NCI-H128 (cell line): ENCODE data around the gene FCER2.

Experiments used
- DNase-seq: peaks from one replicate; lab custom pipeline; 2025; ENCODE audit not compliant: unreplicated experiment; lab: John Stamatoyannopoulos, UW

FCER2 gene

DNA sequence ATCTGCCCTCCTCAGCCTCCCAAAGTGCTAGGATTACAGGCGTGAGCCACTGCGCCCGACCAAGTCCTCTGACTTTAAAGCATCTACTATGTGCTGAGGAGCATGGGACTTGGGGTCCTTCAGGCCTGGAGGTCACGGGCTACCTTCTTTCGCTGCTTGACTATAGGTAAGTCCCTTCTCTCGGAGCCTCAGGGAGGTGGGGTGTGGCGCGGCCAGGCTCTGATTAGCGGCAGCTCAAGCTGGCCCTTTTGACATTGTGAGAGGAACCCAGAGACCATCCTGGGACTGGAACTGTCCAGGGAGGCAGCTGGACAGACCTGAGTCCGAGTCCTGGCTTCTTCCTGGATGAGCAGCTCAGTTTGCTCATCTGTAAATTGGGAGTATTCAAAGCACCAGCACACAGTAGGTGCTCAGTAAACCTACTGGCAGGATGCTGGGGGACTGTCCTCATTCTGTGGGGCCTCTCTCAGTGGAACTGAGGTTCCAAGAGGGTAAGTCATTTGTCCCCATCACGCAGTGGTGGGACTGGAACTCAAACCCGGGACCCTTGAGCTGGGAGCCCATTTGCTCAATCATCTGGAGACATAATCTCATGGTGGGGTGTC is 780 bp downstream of the FCER2 start:
- no peak for DNase-seq

DNA sequence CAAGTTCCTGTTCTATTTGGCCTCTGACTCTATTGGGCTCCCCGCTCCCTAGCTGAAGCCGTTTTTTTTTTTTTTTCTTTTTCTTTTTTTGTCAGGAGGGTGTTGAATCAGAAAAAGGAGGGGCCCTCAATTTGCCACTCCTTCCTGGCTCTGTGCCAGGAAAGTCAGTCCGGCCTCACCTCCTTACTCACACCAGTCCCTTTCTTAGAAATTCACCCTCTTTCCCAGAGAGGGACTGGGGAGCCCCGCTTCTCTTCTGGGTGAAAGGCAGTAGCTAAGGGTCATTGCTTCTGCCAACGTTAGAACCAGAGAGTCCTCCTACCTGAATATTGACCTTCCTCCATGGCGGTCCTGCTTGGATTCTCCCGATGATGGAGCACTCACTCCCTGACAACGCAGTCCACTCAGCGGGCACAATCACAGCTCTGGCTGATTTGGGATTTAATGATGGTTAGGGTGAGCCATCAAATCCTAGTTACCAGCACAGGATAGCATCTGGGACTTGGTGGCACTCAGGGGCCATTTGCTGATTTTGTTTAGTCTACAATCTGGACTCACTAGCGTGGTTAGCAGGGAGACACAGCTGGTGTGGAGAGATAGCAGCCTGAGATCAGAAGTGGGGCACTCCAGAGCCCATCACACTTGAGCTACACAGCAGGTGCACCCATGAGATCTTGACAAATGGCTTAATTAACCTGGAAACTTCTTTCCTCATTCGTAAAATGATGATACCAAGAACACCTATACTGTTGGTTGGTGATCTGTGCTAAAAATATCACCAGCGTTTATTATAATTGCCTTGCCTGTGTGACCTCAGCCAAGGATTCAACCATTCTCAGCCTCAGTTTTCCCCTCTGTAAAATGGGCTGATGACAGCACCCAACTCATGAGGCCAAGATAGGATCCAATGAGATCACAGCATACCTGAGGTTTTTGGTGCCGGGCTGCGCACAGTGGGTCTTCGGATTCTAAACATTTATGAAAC is 2.2 kb downstream of the FCER2 start:
- DNase-seq: no peak

DNA sequence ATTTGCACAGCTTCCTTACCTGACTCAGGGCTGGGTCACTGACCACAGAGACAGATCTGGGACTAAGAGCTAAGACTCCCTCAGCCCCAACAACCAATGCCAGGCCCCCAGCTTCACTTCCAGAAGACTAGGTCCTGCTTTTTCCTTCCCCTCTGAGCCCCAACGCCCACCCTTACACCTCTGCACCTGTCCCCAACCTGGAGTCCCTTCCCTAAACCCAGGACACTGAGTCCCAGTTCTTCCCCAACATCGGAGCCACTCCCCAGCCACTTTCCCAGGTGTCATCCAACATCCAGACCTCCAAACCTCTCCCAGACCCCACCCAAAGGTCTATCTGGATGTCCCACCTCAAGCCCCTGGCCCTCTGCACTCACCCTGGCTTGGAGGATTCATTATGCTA is 2.9 kb downstream of the FCER2 start:
- no peak for DNase-seq

DNA sequence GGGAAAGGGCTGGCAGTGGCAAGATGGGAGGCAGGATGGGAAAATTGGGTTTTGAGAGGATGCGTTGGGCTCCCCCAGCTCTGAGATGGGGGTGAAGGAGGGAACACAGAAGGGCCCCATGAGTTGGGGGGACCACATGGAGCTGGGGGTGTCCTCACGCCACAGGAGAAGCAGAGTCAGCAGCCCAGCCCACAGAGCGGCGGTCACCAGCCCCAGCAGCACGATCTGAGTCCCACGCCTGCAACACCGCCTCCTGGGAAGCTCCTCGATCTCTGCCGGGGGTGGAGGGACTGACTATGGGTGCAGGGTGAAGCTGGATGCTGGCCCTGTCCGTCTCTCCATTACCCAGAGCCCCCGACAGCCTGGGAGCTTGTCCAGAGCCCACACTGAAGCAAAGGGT is 3.3 kb downstream of the FCER2 start:
- no peak for DNase-seq

DNA sequence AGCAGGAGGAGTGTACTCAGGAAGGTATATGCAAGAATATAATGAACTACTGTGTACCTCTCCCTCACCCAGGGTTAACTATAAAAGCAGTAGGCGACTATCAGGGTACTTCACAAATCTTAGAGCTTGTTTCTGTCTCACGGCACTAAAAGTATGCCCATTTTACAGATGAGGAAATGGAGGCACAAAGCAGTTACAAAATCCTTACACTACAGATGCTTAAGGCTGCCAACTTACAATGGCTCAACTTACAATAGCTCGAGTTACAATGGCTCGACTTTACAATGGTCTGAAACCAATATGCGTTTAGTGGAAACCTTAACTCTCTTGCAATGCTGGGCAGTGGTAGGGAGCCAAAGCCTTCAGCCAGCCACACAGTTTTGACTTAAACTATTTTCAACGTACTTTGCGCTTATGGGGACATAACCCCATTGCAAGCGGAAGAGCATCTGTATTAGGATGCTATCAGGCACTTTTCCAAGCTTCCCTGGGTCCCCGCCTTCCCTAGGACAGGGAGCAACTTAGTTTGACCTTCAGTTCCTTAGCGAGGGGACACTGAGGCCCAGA is 4.1 kb downstream of the FCER2 start:
- no peak for DNase-seq

DNA sequence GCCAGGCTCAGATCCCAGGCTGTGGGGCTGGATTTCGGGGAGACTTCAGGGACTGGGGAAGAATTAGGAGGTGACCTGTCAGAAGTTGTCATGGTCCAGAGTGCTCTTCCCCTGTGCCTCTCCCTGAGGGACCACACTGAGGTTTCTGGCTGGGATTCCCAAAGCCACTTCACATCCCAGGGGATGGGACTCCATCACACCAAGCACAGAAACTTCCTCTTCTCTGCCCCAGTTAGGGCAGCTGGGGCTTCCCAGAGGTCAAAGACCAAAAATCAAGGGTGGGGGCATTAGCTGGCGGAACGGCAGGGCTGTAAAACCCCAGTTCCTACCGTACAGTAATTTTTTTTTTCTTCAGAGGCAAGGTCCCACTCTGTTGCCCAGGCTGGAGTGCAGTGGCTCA is 7.4 kb downstream of the FCER2 start:
- no peak for DNase-seq

DNA sequence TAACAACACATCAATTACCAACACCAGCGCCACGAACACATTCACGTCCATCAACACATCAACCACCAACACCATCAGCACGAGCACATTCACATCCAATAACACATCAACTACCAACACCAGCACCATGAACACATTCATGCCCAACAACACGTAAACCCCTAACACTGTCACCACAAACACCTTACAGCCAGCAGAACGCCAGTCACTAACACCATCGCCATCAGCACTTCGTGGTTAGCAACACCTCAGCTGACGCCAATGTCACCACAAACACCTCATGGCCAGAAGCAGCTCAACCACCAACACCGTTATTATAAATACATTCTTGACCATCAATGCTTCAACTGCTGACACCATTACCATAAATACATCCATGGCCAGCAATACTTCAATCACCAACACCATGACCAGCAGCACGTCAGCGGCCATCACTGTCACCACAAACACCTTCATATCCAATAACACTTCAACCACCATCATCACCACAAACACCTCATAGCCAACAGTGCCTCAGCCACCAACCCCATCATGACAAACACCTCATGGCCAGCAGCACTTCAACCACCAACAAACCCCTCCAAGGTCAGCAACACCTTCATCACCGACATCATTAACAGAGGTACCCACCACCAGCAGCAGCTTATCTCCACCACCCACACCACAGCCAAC is 9.4 kb downstream of the FCER2 start:
- no peak for DNase-seq

DNA sequence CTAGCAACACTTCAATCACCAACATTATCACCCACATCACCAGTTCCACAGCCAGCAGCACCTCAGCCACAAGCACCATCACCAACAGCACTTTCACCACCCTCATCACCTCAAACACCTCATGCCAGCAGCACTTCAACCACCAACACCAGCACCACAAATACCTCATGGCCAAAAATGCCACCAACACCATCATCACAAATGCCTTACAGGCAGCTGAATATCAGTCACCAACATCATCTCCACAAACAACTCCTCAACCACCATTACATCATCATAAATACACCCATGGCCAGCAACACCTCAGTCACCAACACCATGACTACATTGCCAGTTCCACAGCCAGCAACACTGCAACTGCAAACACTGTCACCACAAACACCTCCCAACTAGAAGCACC is 10.4 kb downstream of the FCER2 start:
- DNase-seq: no peak

DNA sequence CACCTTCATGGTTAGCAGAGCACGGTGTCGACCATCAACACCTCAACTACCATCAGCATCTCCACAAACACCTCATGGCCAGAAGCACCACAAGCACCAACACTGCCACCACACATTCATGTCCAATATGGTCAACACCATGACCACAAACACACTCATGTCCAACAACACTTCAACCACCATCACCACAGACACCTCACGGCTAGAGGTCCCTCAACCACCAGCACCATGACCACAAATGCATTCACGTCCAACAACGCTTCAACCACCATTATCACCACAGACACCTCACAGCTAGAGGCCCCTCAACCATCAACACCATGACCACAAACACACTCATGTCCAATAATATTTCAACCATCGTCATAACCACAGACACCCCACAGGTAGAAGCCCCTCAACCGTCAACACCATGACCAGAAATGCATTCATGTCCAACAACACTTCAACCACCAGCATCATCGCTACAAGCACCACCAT is 11.1 kb downstream of the FCER2 start:
- no peak for DNase-seq

DNA sequence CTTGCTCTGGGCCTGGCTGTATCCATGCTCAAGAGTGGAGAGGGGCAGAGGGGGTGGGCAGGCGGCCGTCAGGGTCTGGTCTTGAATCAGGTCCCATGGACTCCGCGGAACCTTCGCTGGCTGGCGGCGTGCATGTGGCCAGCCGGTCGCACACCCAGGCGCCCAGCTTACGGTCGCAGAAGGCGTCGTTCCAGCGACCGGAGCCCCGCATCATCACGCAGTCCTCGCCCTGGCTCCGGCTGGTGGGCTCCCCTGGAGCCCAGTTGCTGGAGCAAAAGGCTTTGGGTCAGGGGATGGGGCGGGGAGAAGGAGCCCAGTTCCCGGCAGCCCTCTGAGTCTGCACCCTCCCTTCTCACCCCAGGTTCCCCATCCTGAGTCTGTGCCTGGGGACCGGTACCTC is 12.8 kb downstream of the FCER2 start:
- no peak for DNase-seq

DNA sequence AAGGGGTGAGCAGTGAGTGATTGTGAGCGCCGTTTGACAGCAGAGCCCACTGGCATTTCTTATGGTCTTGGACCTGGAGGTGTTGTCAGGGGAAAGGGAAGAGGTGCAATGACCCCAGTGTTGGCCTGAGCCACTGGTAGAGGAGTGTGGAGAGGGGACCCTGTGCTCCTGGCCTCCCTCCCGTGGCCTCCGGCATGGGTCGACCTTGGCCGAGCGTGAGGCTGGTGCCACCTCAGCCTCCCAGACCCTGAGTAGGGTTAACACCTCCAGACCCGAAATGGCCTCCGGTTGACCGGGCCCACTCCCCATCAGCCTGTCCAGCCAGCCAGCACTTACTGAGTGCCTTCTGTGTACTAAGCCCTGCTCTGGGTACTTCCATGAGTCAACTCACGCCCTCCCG is 14.8 kb downstream of the FCER2 start:
- DNase-seq: no peak

DNA sequence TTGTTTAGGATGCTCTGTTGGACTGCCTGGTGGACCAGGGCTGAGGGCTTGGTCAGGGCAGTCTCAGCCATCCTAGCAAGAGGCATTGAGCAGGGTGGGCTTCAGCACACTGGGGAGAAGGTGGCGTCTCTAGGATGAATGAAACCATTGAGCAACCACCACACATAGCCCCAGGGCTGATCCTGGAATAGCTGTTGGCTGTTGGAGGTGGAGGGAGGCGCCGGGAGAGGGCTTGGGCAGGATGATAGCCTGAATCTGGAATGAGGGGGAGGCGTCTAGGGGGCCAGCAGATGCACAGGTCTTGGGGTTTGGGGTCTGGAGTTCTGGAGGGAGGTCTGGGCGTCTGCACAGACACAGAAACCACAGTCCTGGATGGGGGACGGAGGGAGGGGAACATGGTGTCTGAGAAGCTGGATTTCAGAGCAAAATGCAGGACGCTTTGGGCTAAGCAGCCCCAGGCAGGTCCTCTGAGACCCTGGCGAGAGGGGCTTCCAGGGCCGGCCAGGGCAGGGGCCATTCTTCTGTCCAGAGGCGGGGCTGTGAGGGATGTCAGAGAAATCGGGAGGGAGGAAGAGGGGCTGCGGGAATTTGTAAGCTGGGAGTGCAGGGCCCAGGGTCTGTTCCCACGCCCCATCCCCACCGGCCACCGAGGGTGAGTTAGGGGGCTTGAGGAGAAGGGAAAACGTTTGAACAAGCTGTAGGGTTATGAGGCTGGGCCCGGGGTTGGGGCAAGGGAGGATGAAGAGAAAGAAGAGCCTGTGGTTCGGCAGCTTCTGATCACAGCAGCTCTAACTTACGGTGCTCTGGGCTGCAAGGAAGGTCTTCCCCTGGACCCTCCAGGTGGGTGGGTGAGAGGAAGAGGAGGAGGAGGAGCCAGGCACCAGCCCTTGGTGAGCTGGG is 16.1 kb downstream of the FCER2 start:
- DNase-seq: no peak

DNA sequence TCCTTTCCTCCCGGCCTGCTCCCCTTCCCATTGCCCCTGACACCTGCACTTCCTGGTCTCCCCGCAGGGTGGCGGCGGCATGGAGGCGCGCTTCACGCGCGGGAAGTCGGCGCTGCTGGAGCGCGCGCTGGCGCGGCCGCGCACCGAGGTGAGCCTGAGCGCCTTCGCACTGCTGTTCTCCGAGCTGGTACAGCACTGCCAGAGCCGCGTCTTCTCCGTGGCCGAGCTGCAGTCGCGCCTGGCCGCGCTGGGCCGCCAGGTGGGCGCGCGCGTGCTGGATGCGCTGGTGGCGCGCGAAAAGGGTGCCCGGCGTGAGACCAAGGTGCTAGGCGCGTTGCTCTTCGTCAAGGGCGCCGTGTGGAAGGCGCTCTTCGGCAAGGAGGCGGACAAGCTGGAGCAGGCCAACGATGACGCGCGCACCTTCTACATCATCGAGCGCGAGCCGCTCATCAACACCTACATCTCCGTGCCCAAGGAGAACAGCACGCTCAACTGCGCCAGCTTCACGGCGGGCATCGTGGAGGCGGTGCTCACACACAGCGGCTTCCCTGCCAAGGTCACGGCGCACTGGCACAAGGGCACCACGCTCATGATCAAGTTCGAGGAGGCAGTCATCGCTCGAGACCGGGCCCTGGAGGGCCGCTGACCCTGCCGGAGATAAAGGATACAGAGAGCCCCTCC is 19.6 kb downstream of the FCER2 start:
- no peak for DNase-seq

DNA sequence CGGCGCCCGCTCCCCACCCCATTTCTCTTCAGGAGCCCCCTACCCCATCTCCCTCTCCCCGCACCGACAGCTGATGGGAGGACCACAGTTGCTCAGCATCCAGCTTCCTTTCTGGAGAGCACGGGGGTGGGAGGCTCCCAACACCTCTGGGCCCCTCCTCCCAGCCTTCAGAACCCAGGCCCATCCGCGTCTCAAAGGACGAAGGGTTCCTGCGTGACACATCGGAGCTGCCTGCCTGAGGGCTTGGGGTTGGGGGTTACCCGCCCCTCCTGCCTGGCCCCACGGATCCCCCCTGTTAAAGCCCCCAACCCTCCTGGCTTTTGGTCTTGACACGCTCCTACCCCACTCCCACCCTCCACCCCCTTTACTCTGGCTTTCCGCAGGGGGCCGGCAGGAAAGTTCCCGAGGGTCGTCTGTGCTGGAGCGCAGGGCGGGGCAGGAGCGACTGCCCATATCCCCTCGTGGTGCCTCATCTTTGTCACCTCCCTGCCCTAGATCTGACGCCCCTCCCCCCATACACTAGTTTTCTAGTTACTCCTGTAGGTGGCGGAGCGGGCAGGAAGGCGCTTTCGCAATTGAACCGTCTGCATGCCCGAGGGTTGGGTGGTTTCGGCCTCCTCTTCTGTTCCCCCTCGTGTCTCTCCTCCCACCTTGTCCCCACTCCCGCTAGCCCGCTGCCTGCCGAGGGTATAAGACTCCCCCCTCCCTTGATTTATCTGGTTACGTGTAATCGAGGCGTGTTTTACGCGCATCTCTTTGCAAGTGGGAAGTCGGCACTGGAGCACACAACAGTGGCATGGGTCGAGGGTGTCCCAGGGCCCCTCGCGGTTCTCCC is 20.4 kb downstream of the FCER2 start:
- DNase-seq: no peak

DNA sequence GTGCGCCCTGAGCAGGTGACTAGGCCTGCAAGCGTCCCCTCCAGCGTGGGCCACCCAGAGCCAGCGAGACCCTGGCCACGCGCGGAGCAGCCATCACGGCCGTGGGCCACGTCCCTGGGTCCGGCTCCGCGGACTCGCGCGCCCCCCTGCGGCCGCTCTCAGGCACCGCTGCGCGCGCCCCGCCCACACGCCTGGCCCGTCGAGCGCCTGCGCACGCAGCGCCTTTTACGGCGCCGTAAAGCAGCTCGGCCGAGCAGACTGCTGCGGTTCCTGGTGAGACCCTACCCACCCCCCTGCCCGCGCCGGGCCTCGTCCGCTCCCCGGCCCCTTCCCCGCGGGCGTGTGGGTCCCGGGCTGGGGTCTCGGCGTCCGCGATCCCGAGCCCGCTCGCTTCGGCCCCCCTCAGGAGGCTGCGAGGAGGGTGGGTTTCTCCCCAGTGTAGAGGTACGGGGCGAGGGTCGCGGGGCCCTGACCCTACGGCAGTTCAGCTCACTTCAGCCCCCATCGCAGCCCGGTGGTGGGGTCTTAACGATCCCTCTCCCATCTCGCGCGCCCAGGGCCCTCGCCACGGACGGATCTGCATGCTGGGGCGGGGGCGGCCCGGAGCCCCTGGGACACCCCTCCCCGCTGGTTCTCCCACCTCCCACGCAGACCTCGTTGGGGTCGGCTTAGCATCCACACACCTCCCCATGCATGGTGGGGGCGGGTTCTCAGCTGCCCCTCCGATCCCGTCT is 21.2 kb downstream of the FCER2 start, which contains the start of gene TRAPPC5:
Gene TRAPPC5 (plus strand): TSS at position 228 of the 734 bp plus-strand sequence. CDS start 1,421 bp downstream, outside the sequence.
- peak; percentile 55 for DNase-seq

DNA sequence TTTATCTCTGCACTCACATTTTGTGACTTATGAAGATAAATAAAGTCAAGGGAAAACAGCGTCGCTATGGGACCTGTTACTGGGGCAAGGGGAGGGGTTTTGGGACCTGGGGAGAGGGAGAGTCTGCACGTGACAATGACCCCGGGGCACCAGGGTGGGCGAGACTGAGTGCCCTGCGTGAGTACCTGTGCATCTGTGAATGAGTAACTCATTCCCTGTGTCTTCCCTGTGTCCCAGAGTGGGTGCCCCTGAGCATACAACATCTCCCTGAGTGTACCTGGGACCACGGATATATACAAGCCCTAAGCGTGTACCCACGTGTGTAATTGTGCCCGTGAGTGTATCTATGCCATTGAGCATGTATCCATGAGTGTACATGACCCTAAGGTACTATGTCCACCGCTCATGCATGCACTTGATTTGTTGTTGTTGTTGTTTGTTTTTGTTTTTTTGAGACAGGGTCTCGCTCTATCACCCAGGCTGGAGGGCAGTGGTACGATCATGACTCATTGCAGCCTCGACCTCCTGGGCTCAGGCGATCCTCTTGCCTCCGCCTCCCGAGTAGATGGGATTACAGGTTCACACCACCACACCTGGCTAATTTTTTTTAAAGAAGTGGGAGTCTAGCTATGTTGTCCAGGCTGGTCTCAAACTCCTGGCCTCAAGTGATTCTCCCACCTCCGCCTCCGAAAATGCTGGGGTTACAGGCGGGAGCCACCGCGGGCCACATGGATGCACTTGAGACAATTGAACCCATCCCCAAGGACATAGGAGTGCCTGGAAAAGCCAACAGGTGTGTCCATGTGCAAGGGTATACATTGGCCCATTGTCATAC is 21.9 kb downstream of the FCER2 start:
- no peak for DNase-seq
